Panc1 (cell line): ENCODE measurements around the gene TGFB1I1. TPM values are rescaled to one million over a fixed set of nuclear protein-coding genes. Genes with fewer than 3 reads are reported as not detected.

Source experiments
- ATAC-seq: fragments of 200-7000 bp; cut with Tn5 transposase; 2 replicates; pipeline ENCODE4 v1.9.1; 2020; ENCODE audit warnings: mild to moderate bottlenecking, moderate library complexity
- BruUV-seq: library from RNA; stranded (reverse); fragments of 400-500 nt; replicated peaks from 2 replicates; lab custom pipeline; 2021; lab: Mats Ljungman, UMichigan
- CTCF ChIA-PET: fragments of 300-600 bp; sonication (Branson Sonifier 250); formaldehyde crosslinking; loops from one replicate; lab custom pipeline; 2022; ENCODE audit warnings: antibody characterized with exemption; lab: Charles Lee
- POLR2A ChIA-PET: fragments of 300-600 bp; sonication (Branson Sonifier 250); formaldehyde crosslinking; loops from one replicate; lab custom pipeline; 2022; ENCODE audit warnings: antibody characterized with exemption; lab: Charles Lee
- DNase-seq: peaks from one replicate; pipeline ENCODE4 v3.0.0-alpha.2; 2010; ENCODE audit warnings: low read depth, low spot score
- H3K27ac ChIP-seq: 2 replicates; pipeline ENCODE4 v1.5.1; 2011; ENCODE audit warnings: mild to moderate bottlenecking, low read length, inconsistent platforms
- H3K27me3 ChIP-seq: fragments of 200-500 bp; sonication (Bioruptor generic); 2 replicates; pipeline ENCODE4 v1.6.0; 2014; ENCODE audit warnings: low read length, inconsistent platforms; ENCODE audit not compliant: control insufficient read depth, insufficient read depth
- H3K36me3 ChIP-seq: fragments of 200-500 bp; sonication (Bioruptor generic); 2 replicates; pipeline ENCODE4 v1.5.1; 2014; ENCODE audit warnings: inconsistent platforms, mild to moderate bottlenecking, low read length, moderate library complexity; ENCODE audit not compliant: control insufficient read depth, insufficient read depth
- H3K4me1 ChIP-seq: 2 replicates; pipeline ENCODE4 v1.5.1; 2011; ENCODE audit warnings: inconsistent platforms, mild to moderate bottlenecking, low read length, moderate library complexity; ENCODE audit not compliant: control insufficient read depth, insufficient read depth
- H3K4me3 ChIP-seq, 2 experiments: 2 replicates each; pipeline ENCODE4 v1.5.1; 2011 to 2012; ENCODE audit warnings: low read depth in 2 of 2, low read length in 2 of 2, mild to moderate bottlenecking in 2 of 2, inconsistent platforms in 1 of 2, moderate library complexity in 1 of 2
- H3K9me3 ChIP-seq: fragments of 200-500 bp; sonication (Bioruptor generic); 2 replicates; pipeline ENCODE4 v1.5.1; 2014; ENCODE audit warnings: low read depth, mild to moderate bottlenecking, inconsistent platforms, low read length, moderate library complexity; ENCODE audit not compliant: control insufficient read depth, insufficient read depth
- POLR2AphosphoS5 ChIP-seq: IDR thresholded peaks from 2 replicates; pipeline ENCODE4 v1.6.1; 2012; ENCODE audit warnings: mild to moderate bottlenecking, low read depth, low read length, moderate library complexity
- SIN3A ChIP-seq: IDR thresholded peaks from 2 replicates; pipeline ENCODE4 v1.6.1; 2012; ENCODE audit warnings: low read depth, mild to moderate bottlenecking, low read length, moderate library complexity, borderline replicate concordance; ENCODE audit not compliant: insufficient read depth
- TCF7L2 ChIP-seq: IDR thresholded peaks from 2 replicates; pipeline ENCODE4 v1.6.1; 2011; ENCODE audit warnings: mild to moderate bottlenecking, low read depth, low read length, inconsistent platforms
- in situ Hi-C: cut with HindIII; loops from 2 replicates; pipeline ENCODE4 v1.10.0; 2016; ENCODE audit warnings: low sequenced_read_pairs, low pct_unique_long_range_greater_than_20kb
- intact Hi-C: fragments of 100-400 bp; cut with micrococcal nuclease; formaldehyde crosslinking; loops from one replicate; pipeline ENCODE4 v1.10.0; 2022; ENCODE audit not compliant: unreplicated experiment
- total RNA-seq: library from RNA; stranded (reverse); gene quantifications from one replicate; pipeline ENCODE4 v1.2.1, GENCODE V29; 2021; ENCODE audit not compliant: unreplicated experiment
- TF ChIP-seq, protein P1 (sequence below): fragments of 450-650 bp; IDR thresholded peaks from 2 replicates; pipeline ENCODE4 v1.5.1; 2017; ENCODE audit warnings: mild to moderate bottlenecking
- TF ChIP-seq, protein P2 (sequence below), 2 experiments: IDR thresholded peaks; 2 replicates each; pipeline ENCODE4 v1.6.1; 2011 to 2012; ENCODE audit warnings: low read depth in 2 of 2, control low read depth in 1 of 2, low read length in 1 of 2, mild to moderate bottlenecking in 1 of 2, moderate library complexity in 1 of 2; ENCODE audit not compliant: insufficient read depth in 1 of 2

TGFB1I1 gene
- total RNA-seq, 1 experiment from 2014 or later = 32.5 TPM

DNA sequence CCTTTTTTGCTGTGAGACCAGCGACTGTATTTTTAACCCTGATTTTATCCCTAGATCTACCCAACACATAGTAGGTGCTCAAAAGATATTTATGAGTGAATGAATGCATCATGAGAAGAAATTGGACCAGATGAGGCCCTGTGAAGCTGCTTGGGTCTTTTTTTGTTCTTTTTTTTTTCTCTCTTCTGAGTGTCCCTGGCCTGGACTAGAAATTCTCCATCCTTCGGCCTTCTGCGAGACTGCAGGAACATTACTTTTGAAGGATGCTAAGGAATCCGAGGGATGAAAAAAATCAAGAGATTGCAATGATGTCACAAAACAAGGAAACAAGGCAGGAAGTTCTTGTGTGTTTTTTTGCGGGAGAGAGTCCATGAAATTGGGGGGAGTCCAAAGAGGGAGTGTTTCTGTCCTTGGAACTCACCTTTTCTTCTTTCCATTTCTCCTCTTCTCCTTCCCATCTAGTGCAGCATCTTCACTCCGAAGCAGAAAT lies 36.8 kb downstream of the TGFB1I1 start:
- H3K36me3 ChIP-seq = peaks cover 9% of the 10 kb centered on the region; the same call in 1 of the 2 replicates
- 0 out of 2 replicates have a peak, but pooled peaks have one; percentile 3 for ATAC-seq
- H3K27me3 ChIP-seq = no peaks in the 10 kb centered on the region
- TF ChIP-seq POLR2AphosphoS5 (no peak), SIN3A (no peak), TCF7L2 (no peak)
- TF ChIP-seq, protein P1, sequence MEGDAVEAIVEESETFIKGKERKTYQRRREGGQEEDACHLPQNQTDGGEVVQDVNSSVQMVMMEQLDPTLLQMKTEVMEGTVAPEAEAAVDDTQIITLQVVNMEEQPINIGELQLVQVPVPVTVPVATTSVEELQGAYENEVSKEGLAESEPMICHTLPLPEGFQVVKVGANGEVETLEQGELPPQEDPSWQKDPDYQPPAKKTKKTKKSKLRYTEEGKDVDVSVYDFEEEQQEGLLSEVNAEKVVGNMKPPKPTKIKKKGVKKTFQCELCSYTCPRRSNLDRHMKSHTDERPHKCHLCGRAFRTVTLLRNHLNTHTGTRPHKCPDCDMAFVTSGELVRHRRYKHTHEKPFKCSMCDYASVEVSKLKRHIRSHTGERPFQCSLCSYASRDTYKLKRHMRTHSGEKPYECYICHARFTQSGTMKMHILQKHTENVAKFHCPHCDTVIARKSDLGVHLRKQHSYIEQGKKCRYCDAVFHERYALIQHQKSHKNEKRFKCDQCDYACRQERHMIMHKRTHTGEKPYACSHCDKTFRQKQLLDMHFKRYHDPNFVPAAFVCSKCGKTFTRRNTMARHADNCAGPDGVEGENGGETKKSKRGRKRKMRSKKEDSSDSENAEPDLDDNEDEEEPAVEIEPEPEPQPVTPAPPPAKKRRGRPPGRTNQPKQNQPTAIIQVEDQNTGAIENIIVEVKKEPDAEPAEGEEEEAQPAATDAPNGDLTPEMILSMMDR = no peak
- TF ChIP-seq, protein P2, sequence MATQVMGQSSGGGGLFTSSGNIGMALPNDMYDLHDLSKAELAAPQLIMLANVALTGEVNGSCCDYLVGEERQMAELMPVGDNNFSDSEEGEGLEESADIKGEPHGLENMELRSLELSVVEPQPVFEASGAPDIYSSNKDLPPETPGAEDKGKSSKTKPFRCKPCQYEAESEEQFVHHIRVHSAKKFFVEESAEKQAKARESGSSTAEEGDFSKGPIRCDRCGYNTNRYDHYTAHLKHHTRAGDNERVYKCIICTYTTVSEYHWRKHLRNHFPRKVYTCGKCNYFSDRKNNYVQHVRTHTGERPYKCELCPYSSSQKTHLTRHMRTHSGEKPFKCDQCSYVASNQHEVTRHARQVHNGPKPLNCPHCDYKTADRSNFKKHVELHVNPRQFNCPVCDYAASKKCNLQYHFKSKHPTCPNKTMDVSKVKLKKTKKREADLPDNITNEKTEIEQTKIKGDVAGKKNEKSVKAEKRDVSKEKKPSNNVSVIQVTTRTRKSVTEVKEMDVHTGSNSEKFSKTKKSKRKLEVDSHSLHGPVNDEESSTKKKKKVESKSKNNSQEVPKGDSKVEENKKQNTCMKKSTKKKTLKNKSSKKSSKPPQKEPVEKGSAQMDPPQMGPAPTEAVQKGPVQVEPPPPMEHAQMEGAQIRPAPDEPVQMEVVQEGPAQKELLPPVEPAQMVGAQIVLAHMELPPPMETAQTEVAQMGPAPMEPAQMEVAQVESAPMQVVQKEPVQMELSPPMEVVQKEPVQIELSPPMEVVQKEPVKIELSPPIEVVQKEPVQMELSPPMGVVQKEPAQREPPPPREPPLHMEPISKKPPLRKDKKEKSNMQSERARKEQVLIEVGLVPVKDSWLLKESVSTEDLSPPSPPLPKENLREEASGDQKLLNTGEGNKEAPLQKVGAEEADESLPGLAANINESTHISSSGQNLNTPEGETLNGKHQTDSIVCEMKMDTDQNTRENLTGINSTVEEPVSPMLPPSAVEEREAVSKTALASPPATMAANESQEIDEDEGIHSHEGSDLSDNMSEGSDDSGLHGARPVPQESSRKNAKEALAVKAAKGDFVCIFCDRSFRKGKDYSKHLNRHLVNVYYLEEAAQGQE (IDR thresholded peaks at IDR 0.05; ENCODE audit: insufficient read depth in 1 of 2, low read depth in 2 of 2, low read length in 1 of 2) = no peak
- peak overlapping the region; percentile 91 to 97 for H3K4me3 ChIP-seq
- in situ Hi-C loops = no loop called here
- no TSS peak for BruUV-seq
- no peak for DNase-seq
- peaks cover 15% of the 10 kb centered on the region for H3K4me1 ChIP-seq
- peak overlapping the region; percentile 97 for H3K27ac ChIP-seq
- CTCF ChIA-PET = no interaction called here
- intact Hi-C loops = loop anchor here (5.0 kb wide), 1 partner anchor 189 kb away; no protein-coding TSS in a partner anchor
- no peaks in the 10 kb centered on the region for H3K9me3 ChIP-seq
- POLR2A ChIA-PET = no interaction called here

DNA sequence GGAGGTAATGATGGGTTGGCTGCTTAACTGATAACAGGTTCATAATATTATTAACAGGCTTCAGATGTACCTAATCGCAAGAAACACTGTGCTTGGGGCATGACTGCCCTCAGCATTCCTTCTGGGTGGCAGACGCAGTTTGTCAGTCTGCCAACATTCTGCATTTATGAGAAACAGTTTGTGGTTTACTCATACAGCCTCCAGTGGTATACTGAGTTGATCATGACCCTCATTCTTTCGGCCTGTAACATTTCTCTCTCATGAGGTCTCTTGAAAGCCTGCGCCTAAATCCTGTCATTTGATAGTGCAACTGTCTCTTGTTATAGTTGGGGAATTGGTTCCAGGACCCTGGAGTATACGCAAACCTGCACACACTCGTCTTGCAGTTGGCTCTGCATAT lies 41.2 kb downstream of the TGFB1I1 start:
- Histone ChIP-seq H3K27ac (no peak overlapping the region), H3K36me3 (no peaks in the 10 kb centered on the region; the same call in 1 of the 2 replicates), H3K4me1 (peaks cover 7% of the 10 kb centered on the region), H3K4me3 (no peak overlapping the region), H3K27me3 (no peaks in the 10 kb centered on the region), H3K9me3 (no peaks in the 10 kb centered on the region)
- DNase-seq (peak; percentile 18), ATAC-seq (no peak)
- in situ Hi-C loops (no loop called here), intact Hi-C loops (no loop called here)
- ChIA-PET CTCF (interaction anchor here (0.7 kb wide), 1 partner anchor 16 kb away, joined by 5 read pairs; no protein-coding TSS in a partner anchor), POLR2A (no interaction called here)
- no TSS peak for BruUV-seq
- TF ChIP-seq, protein P1 = no peak
- TF ChIP-seq, protein P2 (IDR thresholded peaks at IDR 0.05; ENCODE audit: insufficient read depth in 1 of 2, low read depth in 2 of 2, low read length in 1 of 2) = no peak
- no peak for TF ChIP-seq SIN3A
- TF ChIP-seq TCF7L2 = no peak
- TF ChIP-seq POLR2AphosphoS5 = no peak
